Activated CD8-positive, alpha-beta memory T cell treated with anti-CD3 and anti-CD28 coated beads, Interleukin-2, amount 50 U/mL, for 24 hours (primary cell): ENCODE results near the gene ZC3H12C.
"Not testable (repeated sequence)": the region's sequence is repeated elsewhere in the genome, so short reads cannot be mapped to it uniquely, and the experiment has no call there.

Experiments
- DNase-seq: peaks from one replicate; pipeline ENCODE4 v3.0.0-alpha.2; 2020; ENCODE audit errors: extremely low read depth

Gene ZC3H12C

GRCh38 chr11:110179064-110179463, 85.9 kb downstream of the ZC3H12C start:
- no peak for DNase-seq

- DNase-seq = no peak
These were observed 89.7 kb downstream of the ZC3H12C start for GRCh38 chr11:110182886-110183285.

GRCh38 chr11:110184456-110184855, 91.3 kb downstream of the ZC3H12C start:
- no peak for DNase-seq

GRCh38 chr11:110185121-110185591, 92.0 kb downstream of the ZC3H12C start:
- no peak for DNase-seq

- no peak for DNase-seq
These were observed 92.4 kb downstream of the ZC3H12C start for GRCh38 chr11:110185599-110185998.

- no peak for DNase-seq
These were observed 93.3 kb downstream of the ZC3H12C start for GRCh38 chr11:110186456-110186855.

- DNase-seq = no peak
These were observed 93.7 kb downstream of the ZC3H12C start for GRCh38 chr11:110186867-110187266.

- DNase-seq = no peak
These were observed 94.5 kb downstream of the ZC3H12C start for GRCh38 chr11:110187731-110188130.

GRCh38 chr11:110190885-110191284, 97.7 kb downstream of the ZC3H12C start:
- no peak for DNase-seq

- not testable (repeated sequence) for DNase-seq
These were observed 99.6 kb downstream of the ZC3H12C start for GRCh38 chr11:110192604-110193282.

- DNase-seq = not testable (repeated sequence)
These were observed 101.1 kb downstream of the ZC3H12C start for GRCh38 chr11:110194211-110194766.

GRCh38 chr11:110196241-110196754, 103.1 kb downstream of the ZC3H12C start:
- no peak for DNase-seq

GRCh38 chr11:110196884-110197420, 103.8 kb downstream of the ZC3H12C start:
- DNase-seq = no peak

GRCh38 chr11:110198031-110198729, 105.0 kb downstream of the ZC3H12C start:
- no peak for DNase-seq

- DNase-seq = no peak
These were observed 106.2 kb downstream of the ZC3H12C start for GRCh38 chr11:110199184-110199981.

- DNase-seq = no peak
These were observed 107.0 kb downstream of the ZC3H12C start for GRCh38 chr11:110200241-110200640.

- DNase-seq = no peak
These were observed 107.6 kb downstream of the ZC3H12C start for GRCh38 chr11:110200836-110201235.

GRCh38 chr11:110207123-110207522, 113.9 kb downstream of the ZC3H12C start:
- no peak for DNase-seq

- not testable (repeated sequence) for DNase-seq
These were observed 115.6 kb downstream of the ZC3H12C start for GRCh38 chr11:110208678-110209312.

GRCh38 chr11:110209313-110209694, 116.1 kb downstream of the ZC3H12C start:
- DNase-seq = not testable (repeated sequence)

- DNase-seq = no peak
These were observed 124.2 kb downstream of the ZC3H12C start for GRCh38 chr11:110217223-110217877.
